CD4-positive, alpha-beta T cell treated with Interleukin-6 at 100 ng/mL for 8 hours (primary cell): ENCODE data around the gene KIAA0232.

Experiments
- DNase-seq: peaks from one replicate; pipeline ENCODE4 v3.0.0-alpha.2; 2020; ENCODE audit warnings: mixed read lengths, low spot score

Gene KIAA0232, protein sequence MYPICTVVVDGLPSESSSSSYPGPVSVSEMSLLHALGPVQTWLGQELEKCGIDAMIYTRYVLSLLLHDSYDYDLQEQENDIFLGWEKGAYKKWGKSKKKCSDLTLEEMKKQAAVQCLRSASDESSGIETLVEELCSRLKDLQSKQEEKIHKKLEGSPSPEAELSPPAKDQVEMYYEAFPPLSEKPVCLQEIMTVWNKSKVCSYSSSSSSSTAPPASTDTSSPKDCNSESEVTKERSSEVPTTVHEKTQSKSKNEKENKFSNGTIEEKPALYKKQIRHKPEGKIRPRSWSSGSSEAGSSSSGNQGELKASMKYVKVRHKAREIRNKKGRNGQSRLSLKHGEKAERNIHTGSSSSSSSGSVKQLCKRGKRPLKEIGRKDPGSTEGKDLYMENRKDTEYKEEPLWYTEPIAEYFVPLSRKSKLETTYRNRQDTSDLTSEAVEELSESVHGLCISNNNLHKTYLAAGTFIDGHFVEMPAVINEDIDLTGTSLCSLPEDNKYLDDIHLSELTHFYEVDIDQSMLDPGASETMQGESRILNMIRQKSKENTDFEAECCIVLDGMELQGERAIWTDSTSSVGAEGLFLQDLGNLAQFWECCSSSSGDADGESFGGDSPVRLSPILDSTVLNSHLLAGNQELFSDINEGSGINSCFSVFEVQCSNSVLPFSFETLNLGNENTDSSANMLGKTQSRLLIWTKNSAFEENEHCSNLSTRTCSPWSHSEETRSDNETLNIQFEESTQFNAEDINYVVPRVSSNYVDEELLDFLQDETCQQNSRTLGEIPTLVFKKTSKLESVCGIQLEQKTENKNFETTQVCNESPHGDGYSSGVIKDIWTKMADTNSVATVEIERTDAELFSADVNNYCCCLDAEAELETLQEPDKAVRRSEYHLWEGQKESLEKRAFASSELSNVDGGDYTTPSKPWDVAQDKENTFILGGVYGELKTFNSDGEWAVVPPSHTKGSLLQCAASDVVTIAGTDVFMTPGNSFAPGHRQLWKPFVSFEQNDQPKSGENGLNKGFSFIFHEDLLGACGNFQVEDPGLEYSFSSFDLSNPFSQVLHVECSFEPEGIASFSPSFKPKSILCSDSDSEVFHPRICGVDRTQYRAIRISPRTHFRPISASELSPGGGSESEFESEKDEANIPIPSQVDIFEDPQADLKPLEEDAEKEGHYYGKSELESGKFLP (N-terminal part only)

DNA sequence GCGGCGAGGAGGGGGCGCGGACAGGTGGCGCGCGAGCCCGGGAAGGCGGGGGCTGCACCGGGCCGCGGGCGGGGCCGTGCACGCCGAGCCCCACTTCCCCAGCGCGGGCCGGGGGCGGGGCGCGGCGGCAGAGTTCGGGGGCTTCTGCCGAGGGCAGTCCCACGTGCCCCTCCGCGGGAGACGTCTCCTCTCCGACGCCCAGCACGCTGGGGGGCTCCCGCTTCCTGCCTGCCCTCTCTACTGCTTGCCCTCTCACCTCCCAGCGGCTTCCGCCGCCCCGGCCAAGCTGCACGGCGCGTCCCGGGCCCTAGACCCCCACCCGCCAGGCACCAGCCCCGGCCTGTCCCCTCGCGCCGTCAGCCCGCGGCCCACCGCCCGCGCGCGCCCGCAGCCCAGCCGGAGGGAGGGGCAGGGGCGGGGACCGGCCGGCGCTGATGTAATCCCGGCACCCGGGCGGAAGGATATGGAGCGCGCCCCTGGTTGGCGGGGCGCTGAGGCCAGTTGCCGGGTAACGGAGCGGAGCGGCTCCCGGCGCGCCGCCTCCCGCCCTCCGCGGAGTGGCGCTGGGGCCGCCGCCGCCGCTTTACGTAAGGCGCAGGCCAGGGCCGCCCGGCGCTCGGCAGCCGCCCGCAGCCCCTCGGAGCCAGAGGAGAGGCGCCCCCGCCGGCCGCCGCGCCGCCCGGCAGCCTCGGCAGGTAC, at the start of gene KIAA0232:
KIAA0232 (plus strand) TSS at position 581 of the 699 bp plus-strand sequence. CDS start 41,727 bp downstream, outside the sequence.
- DNase-seq: peak; percentile 86

DNA sequence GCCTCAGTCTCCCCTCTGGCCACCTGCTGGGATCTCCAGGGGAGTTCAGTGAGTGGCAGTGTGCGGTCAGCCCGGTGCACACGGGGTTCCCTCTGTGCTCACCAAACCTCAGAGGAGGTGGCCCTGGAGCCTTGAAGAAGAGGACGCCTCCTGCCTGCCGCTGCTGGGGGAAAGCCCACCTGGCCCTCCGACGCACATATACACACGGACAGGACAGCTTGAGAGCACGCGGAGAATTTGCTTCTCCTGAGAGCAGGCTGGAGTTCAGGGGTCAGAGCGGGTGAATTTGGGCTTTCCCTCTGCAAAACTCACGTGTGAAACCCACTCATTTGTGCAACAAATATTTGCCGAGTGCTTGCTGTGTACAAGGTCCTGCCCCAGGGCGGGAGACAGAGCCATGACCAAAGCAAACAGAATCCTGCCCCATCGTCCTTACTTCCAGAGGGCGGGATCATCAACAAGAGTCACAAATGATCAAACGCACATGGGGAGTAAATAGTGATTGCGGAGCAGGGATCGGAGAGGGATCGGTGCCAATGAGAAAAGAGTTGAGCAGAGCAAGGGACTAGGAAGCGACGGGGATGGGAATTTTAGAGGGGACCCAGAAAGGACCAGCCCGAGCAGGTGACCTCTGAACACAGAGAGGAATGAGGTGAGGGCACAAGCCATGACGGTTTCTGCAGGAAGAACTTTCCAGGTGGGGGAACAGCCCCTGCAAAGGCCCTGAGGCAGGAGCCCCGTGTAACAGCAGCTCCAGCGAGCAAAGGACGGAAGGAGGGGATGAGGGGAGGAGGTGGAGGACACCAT, 49.0 kb upstream of the KIAA0232 start:
- no peak for DNase-seq

DNA sequence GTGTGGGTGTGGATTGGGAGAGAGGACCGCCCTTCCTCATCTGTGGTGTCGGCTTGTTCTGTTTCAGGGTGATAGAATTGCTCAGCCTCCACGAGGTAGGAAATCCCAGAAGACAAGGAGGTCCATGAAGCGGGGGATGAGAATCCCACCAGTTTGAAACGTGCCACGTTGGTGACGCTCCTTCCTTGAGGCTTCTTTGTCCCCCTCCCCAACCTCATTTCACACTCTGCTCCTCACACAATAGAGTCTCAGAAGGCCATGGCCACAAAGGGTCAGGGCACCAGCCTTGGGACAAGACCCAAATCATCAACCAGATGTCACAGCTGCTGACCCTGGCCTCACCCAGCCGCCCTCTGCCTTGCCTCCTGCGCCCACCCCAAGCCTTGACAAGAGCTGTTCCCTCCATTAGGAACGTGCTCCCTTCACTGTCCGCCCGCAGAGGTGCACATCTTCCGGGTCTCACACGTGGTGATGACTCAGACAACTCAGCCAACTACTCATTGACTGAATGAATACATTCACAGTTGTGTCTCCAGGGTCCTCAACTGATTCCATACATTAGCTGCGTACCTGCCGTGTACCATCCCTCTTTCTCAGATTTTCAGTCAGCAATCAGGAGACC, 48.3 kb upstream of the KIAA0232 start:
- DNase-seq: no peak

DNA sequence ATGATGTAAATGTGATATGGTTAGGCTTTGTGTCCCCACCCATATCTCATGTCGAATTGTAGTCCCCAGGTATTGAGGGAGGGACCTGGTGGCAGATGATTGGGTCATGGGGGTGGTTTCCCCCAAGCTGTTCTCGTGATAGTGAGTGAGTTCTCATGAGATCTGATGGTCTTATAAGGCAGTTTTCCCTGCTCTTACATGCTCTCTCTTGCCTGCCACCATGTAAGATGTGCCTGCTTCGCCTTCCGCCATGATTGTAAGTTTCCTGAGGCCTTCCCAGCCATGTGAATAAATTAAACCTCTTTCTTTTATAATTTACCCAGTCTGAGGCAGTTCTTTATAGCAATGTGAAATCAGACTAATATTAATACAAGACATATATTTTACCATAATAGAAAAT, 42.6 kb upstream of the KIAA0232 start:
- no peak for DNase-seq

DNA sequence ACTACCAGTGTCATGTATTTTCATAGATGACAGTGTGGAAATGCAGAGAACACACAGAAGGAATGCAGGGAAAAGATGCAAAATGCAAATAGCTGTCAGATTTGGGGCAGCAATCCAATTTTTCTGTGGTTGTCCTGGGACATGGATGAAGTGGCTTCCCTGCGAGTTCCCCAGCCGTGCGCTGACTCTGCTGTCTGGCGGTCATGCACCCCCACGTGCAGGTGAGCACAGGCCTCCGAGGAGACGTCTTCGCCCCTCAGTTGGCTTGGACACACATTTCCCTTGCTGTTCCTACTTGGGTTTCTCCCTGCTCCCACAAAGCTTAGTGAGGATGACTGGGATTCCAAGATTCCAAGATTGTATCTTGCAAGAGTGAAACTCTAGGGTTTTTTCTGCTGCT, 42.2 kb upstream of the KIAA0232 start:
- DNase-seq: no peak

DNA sequence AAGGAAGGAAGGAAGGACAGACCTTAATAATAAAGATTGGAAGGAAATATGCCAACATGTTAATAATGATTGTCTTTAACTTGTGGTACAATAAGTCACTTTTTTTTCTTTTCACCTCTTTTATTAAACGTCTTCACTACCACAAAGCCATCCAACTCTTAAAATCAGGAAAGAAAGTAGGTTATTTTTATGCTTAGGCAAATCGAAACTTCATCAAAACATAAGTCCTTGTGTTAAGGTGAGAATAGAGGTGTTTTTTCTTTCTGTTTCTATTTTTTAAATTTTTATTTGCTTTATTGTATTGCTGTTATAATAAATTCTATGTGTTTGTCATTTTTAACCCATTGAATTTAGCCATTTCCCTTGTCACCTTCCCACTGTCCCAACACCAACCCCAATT, 40.0 kb upstream of the KIAA0232 start:
- DNase-seq: no peak

DNA sequence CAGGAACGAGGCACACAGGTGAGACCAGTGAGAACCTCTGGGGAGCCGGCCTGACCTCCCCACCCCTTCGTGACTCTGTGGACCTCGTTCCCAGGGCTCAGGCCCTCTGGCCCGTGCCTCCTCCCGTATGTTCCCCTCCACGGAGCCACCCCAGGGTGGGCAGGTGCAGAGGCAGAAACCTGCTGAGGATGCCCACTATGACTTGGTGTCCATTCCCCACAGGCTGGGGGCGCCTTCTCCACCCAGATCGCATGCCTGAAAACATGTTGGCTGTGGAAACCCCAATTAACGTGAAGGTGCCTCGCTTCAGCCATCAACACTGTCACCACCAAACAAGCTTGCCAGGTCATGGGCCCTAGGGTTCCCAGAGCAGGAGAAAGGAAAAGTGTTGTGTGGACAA, 39.5 kb upstream of the KIAA0232 start:
- no peak for DNase-seq

DNA sequence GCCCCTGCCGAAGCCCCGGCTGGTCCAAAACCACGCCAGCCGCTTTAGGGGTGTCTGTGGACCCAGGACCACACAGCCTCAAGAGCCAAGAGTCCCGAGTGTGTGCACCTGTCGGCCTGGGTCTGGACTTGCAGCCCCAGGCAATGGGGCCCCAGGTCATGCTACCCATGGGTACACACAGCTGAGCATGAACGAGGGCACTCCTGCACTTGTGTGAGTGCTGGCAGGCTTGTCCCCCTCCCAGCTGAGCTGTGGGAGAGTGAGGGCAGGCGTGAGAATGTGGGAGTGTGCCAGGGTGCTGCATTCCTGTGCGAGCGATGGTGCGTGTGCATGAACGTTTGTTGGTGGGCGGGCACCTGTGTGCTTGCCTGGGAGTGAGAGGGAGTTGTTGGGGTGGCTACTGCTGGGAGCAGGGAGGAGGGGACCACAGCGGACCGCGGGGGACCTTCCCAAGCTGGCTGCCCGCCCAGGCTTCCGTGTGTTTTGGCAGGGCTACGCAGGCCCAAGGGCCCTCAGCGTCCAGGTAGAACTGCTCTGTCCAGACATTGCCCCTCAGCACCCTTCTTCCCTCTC, 35.7 kb upstream of the KIAA0232 start:
- no peak for DNase-seq

DNA sequence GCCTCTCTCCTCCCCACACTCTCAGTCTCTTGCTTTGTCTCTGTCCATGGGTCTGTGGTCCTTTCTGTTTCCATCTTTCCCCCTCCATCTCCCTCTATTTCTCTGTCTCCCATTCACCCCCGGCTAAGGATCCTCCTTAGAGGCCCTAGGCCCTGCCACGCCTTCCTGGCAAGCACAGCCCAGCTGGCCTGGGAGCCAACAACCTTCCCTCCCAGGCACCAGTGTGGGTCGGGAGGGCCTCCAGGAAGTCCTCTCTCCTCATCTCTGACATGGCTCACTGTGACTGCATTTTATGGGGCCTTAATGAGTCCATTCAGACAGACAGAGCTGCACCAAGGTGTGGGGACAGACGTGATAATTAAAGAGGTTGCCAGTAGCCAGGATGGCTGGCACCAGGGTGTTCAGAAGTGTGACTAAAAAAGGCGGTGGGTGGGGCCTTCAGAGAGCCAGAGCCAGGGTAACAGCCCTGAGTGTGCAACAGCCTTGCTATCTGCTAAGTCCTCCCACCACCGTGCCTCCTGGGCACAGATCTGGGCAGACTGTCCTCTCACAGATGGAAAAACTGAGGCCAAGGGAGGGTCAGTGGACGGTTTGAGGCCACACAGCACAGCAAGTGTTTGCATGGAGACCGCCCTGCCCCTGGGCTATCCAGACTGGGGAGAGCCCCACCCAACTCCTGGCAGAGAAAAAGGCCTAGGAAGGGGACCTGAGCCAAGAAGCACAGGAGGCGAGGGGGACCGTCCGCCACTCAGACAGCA, 35.1 kb upstream of the KIAA0232 start:
- no peak for DNase-seq

DNA sequence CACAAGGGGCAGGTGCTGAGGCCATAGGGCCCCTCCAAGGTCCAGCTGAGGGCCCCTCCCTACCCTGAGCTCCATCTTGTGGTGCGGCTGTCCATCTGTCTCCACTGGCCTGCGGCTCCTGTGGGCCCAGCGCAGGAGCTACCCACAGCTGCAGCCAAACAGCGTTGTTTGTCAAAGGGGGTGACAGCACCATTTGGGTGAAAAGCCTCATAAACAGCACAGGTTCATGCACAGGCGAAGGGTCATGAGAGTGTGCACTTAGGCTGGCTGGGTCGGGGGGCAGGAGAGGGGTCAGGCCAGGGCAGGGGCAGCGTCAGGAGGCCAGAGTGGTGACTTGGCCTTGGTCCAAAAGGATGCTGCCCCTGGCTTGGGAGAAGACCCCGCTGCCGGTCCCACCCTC, 34.2 kb upstream of the KIAA0232 start:
- no peak for DNase-seq

DNA sequence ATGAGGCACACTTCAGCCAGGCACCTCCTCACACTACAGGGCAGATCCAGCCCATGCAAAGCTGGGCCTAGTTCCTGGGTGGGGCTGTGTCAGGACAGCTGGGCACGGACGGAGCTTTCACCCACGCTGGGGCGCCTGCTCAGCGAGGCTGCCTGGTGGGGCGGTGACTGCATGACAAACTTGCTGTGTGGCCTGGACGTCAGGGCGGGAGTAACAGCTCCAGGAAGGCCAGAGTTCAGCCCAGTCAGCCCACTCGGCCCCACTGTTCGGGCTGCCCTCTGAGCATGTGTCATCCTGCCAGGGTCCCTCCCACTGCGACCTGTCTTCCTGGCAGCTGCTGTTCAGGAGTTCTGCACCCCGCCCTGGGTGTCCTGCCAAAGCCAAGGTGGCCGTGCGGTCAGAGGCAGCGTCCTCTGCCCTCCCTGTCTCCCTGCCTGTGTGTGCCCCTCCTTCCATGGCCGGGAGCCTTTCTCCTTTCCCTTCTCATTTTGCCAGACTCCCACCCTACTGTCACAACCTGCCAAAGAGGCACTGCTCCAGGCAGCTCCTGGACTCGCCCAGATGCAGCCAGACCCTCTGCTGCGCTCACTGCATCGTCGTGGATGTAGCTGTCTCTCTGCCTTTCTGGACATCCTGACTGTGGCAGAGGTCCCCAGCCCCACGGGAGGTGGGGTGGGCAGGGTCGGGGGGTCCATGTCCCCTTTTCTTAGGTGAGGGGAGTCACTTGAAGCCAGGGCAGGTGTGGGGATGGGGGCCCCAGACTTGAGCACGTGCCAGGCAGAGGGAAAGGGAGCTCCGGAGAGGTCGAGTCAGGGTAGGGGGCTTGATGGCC, 33.0 kb upstream of the KIAA0232 start:
- DNase-seq: no peak

DNA sequence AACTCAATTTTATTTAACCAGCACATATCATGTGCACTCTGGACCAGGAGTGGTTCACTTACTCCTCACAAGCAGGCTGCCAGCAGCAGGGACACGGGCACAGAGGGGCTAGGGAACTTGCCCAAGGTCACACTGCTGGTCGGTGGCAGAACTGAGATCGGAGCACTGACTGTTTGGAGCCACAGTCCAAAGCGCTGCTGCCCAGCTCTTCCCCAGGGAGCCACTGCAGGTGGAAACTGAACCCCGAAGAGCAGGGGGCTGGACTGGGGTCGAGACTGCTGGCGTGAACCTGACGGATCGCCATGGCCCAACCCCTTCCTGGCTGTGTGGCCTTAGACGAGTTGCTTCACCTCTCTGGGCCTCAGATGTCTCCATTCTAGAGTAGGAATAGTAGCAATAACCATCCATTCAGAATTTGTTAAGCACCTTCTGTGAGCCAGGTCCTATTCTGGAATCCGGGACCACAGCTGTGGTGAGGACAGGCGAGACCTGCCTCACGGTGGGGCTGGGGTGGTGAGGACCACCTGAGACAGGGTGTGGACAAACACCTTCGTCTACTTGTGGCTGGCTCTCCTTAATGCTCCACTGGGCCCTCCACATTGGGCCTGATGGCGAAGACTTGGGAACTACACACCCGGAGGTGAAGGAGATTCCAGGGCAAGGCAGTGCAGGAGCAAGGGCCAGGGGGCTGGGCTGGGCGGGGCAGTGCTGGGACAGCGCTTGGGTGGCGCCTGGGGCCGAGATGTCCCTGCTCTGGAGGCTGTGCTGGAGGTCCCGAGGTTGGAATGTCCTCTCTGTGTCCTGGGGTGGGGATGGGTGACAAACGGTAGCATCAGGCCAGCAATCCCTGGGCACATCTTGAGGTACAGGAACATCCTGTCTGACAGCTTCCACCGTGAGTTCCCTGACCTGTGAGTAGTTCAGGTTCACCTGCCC, 32.0 kb upstream of the KIAA0232 start:
- no peak for DNase-seq

DNA sequence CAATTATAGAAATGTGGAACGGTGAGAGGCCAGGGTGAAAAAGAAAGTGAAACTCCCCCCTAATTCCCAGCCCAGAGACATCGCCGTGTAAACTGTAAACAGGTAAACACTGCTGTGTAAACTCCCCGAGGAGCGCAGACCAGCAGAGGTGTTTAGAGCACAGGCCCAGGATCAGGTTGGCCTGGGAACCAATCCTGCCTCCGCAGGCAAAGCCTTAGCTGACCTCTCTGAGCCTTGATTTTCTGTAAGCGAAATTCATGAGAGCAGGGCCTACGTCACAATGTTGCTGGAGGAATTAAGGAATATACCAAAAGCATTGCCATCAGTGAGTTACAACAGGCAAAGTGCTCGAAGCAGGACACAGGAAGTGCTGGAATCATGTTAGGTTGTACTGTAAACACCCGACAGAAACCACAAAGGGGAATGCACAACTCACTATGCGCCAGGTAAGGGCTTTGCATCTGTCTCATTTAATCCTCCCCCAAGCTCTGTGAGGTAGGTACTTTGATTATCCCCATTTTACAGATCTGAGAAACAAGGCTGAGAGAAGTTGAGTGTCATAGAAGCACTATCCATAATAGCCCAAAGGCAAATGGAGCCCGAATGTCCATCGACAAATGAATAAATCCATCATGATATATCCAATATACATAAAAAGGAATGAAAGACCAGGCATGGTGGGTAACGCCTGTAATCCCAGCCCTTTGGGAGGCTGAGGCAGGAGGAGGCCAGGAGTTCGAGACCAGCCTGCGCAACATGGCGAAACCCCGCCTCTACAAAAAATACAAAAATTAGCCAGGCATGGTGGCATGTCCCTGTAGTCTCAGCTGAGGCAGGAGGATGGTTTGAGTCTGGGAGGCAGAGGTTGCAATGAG, 30.7 kb upstream of the KIAA0232 start:
- DNase-seq: no peak

DNA sequence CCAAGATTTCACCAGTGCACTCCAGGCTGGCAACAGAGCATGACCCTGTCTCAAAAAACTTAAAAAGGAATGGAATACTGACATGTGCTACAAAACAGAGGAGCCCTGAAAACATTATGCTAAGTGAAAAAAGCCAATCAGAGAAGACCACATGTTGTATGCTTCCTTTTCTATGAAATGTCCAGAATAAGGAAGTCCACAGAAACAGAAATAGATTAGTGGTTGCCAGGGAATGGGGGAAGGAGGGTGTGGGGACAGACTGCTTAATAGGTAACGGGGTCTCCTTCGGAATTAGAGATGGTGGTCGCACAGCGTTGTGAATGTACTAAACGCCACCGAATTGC, 30.1 kb upstream of the KIAA0232 start:
- no peak for DNase-seq

DNA sequence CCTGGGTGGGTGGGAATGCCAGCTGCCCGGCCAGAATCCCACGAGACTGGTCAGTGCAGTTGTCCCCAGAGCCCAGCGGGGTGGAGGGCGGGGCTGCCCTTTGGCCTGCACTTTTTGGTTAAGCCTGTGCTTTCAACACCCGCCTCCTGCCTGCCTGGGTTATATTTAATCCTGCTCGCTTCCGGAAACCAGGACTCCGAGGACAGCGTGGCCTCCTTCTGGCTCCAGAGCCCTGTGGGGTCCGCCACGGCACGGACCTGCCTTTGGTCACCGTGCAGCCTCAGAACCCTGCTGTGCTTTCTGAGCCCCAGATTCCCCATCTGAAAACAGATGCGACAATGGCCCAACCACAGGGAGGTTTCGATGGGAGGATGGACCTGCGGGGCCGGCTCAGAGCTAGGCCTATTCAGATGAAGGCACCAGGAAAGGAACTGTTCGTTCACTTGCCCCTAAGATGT, 29.4 kb upstream of the KIAA0232 start:
- no peak for DNase-seq

DNA sequence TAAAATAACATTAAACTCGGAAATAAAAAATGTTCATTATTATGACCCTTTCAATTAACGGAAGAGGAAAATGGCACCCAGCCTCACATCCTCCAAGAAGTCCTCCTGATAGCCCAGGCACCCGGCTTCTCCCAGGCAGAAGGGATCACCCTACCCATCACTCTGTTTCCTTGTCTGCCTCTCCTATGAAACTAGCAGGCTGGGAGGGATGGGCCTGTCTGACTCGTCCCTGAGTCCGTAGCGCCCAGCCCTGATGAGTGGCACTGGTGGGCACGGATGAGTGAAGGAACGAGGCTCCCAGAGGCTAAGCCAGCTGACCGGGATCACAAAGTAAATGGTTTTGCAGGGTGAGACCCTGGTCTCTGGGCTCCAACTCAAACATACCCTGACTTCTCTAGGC, 28.6 kb upstream of the KIAA0232 start:
- no peak for DNase-seq
